HG03520 (cell line): ENCODE measurements around the gene ZKSCAN4.

Source experiments
- ATAC-seq: cut with Tn5 transposase; IDR thresholded peaks from one replicate; pipeline ENCODE4 v1.9.1; 2021; ENCODE audit warnings: mild to moderate bottlenecking, moderate library complexity; ENCODE audit not compliant: unreplicated experiment

The ZKSCAN4 gene

GRCh38 chr6:28209753-28210535 is 42.1 kb downstream of the ZKSCAN4 start:
- no peak for ATAC-seq

GRCh38 chr6:28208111-28208659 is 43.9 kb downstream of the ZKSCAN4 start:
- ATAC-seq: no peak

GRCh38 chr6:28207510-28208110 is 44.5 kb downstream of the ZKSCAN4 start:
- no peak for ATAC-seq

GRCh38 chr6:28206928-28207509 is 45.0 kb downstream of the ZKSCAN4 start:
- no peak for ATAC-seq

- ATAC-seq: no peak
These were observed 45.5 kb downstream of the ZKSCAN4 start for GRCh38 chr6:28206527-28206926.

- ATAC-seq: no peak
These were observed 46.2 kb downstream of the ZKSCAN4 start for GRCh38 chr6:28205879-28206278.

GRCh38 chr6:28203201-28203600 is 48.9 kb downstream of the ZKSCAN4 start:
- ATAC-seq: no peak

GRCh38 chr6:28200020-28200419 is 52.0 kb downstream of the ZKSCAN4 start:
- no peak for ATAC-seq
